WERI-Rb-1 (cell line): ENCODE measurements around the gene MAP3K12.

Experiments used
- DNase-seq: peaks from one replicate; pipeline ENCODE4 v3.0.0-alpha.2; 2020
- H3K27ac ChIP-seq: fragments of 250-450 bp; sonication (Bioruptor Pico); 2 replicates; pipeline ENCODE4 v1.5.1; 2020; ENCODE audit warnings: mild to moderate bottlenecking, moderate library complexity
- H3K27me3 ChIP-seq: fragments of 250-450 bp; sonication (Bioruptor Pico); 2 replicates; pipeline ENCODE4 v1.5.1; 2021; ENCODE audit warnings: mild to moderate bottlenecking, low read depth, moderate library complexity; ENCODE audit not compliant: insufficient read depth, severe bottlenecking
- H3K36me3 ChIP-seq: fragments of 250-450 bp; sonication (Bioruptor Pico); 2 replicates; pipeline ENCODE4 v1.5.1; 2020; ENCODE audit warnings: mild to moderate bottlenecking, moderate library complexity
- H3K4me3 ChIP-seq: 2 replicates; pipeline ENCODE4 v1.5.1; 2011; ENCODE audit warnings: low read depth, mild to moderate bottlenecking, control low read depth, low read length
- H3K9me3 ChIP-seq: fragments of 250-450 bp; sonication (Bioruptor Pico); 2 replicates; pipeline ENCODE4 v1.5.1; 2021; ENCODE audit warnings: mild to moderate bottlenecking, moderate library complexity; ENCODE audit not compliant: severe bottlenecking
- TF ChIP-seq, protein P1 (sequence below): IDR thresholded peaks from 2 replicates; pipeline ENCODE4 v1.5.1; 2011; ENCODE audit warnings: low read depth, mild to moderate bottlenecking, control low read depth, inconsistent platforms, low read length

The MAP3K12 gene

DNA sequence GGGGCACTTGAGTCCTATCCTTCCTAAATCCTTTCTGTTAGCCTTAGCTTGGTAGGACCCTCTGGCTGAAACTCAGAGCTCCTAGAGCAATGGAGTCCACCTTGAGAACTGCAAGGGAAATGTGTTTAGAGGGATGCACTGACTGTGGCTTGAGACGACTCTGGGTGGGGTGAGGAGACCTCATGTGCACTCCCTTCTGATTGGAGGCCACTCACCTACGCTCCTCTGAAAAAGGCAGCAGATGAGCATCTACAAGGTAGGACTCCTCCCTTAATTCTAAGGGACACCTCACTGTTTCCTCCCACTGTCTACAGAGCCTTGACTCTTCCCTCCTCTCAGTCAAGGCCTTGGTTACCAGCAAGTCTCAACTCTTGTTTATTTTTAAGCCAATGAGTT lies 1.0 kb downstream of the MAP3K12 start:
- Histone ChIP-seq H3K36me3 (peaks cover 7% of the 10 kb centered on the region), H3K4me3 (no peak overlapping the region), H3K9me3 (no peaks in the 10 kb centered on the region), H3K27me3 (no peaks in the 10 kb centered on the region), H3K27ac (no peak overlapping the region)
- DNase-seq: no peak
- TF ChIP-seq, protein P1, sequence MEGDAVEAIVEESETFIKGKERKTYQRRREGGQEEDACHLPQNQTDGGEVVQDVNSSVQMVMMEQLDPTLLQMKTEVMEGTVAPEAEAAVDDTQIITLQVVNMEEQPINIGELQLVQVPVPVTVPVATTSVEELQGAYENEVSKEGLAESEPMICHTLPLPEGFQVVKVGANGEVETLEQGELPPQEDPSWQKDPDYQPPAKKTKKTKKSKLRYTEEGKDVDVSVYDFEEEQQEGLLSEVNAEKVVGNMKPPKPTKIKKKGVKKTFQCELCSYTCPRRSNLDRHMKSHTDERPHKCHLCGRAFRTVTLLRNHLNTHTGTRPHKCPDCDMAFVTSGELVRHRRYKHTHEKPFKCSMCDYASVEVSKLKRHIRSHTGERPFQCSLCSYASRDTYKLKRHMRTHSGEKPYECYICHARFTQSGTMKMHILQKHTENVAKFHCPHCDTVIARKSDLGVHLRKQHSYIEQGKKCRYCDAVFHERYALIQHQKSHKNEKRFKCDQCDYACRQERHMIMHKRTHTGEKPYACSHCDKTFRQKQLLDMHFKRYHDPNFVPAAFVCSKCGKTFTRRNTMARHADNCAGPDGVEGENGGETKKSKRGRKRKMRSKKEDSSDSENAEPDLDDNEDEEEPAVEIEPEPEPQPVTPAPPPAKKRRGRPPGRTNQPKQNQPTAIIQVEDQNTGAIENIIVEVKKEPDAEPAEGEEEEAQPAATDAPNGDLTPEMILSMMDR: no peak

DNA sequence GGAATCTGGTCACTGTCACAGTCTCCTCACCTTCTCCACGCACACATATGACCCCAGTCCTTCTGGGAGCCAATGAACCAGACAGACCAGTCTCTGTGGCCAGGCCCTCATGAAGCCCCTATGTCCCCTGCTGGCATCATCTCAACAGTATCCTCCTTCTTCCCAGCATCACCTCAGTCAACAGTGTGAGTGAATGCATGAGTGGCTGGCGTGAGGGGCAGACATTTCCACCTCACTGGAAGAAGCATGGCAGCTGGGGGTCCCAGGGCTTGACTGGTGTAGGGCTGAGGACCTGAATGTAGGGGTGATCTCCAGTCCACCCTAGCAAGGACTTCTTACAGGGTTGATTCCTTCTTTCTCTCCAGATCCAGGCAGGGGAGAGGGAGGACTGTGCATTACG lies 1.8 kb downstream of the MAP3K12 start:
- no peak for DNase-seq
- no peak overlapping the region for H3K27ac ChIP-seq
- H3K4me3 ChIP-seq: no peak overlapping the region
- no peaks in the 10 kb centered on the region for H3K9me3 ChIP-seq
- no peaks in the 10 kb centered on the region for H3K27me3 ChIP-seq
- TF ChIP-seq, protein P1: no peak
- no peaks in the 10 kb centered on the region for H3K36me3 ChIP-seq

DNA sequence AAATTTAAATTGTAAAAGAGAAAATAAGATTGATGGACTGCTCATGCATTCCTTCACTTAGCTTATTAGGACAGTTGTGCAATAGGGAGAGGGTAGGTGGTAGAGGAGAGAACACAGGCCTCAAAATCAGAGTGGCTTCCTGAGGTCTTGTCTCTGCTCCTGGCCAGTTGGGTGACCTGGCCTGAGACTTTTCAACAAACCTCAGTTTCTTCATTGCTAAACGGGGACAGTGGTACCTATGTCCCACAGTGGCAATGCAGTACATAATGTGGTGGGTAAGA lies 2.6 kb downstream of the MAP3K12 start:
- TF ChIP-seq, protein P1: no peak
- Histone ChIP-seq H3K4me3 (no peak overlapping the region), H3K27me3 (no peaks in the 10 kb centered on the region), H3K36me3 (no peaks in the 10 kb centered on the region), H3K9me3 (no peaks in the 10 kb centered on the region), H3K27ac (no peak overlapping the region)
- no peak for DNase-seq

DNA sequence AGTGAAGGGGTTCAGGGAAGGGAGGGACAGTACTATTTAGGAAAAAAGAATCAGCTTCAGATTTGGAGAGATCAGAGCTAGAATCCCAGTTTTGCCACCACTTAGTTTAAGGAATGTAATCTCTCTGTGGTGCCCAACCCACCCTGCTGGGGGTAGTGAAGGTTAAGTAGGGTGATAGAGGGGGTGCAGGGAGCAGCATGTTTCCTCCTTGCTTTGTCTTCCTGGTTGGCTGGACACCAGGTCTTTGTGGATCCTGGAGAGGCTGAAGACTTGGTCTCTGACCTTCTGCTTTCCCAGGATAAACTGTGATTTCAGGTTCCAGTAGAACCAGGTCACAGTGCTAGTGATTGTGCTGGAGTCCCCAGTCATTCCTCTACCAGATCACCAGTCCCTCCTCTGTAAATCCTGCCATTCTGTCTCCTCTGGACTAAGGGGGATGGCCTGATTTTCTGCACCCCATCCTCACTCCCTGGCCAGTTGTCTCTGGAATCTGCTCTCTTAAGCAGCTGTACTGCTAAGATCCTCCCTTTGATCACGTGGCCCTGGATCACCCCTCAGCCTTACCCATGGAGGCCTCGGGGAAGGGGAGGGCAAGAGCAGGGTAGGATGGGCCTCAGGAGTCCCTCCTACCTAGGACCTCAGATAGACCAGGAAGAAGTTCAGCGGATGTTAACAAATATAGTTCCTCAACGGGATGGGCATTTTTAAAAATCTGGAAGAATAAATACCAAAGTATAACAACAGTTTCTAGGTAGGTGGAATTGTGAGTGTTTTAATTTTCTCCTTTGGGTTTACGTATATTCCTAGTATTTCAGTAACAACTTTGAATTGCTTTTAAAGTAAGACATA lies 3.1 kb downstream of the MAP3K12 start:
- Histone ChIP-seq H3K36me3 (no peaks in the 10 kb centered on the region), H3K9me3 (no peaks in the 10 kb centered on the region), H3K4me3 (no peak overlapping the region), H3K27ac (peak overlapping the region; percentile 48), H3K27me3 (no peaks in the 10 kb centered on the region)
- TF ChIP-seq, protein P1: no peak
- peak; percentile 85 for DNase-seq

DNA sequence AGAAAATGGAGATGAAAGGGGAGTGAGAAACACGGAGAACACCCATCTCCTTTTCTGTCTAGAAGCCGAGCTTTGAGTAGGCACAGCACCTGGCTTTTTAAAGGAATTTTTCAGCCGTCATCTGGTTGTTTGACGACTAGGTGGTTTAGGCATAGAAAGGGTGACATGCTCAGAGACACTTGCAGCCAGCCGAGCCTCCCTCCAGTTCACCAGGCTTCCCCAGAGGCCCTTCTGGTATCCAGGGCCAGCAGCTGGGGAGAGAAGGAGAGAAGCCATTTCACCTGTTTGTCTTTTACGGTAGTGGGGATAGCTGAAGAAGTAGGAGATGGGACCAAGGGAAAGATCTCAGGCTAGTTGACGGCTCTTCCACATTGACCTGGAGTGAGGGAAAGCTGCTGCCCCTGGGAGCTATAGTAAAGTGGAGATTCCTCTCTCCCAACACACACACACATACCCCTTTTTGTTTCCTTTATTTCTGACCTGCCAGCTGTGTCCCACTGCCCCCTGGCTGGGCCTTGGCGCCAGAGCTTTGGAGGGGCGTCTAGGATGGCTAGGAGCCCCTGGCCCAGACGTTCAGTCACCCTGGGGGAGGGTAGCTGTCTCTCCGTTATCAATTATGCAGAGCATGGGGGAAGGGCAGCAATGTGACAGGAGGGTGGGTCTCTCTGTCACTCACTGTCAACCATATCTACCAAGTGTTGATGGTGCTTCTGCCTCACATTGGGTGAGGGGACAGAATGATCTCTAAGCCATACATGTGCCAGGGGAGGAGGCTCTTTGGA lies 5.5 kb downstream of the MAP3K12 start:
- no peaks in the 10 kb centered on the region for H3K9me3 ChIP-seq
- no peaks in the 10 kb centered on the region for H3K27me3 ChIP-seq
- DNase-seq: no peak
- no peaks in the 10 kb centered on the region for H3K36me3 ChIP-seq
- peak overlapping the region; percentile 55 for H3K4me3 ChIP-seq
- H3K27ac ChIP-seq: peak overlapping the region; percentile 79
- TF ChIP-seq, protein P1: no peak
